H1 (cell line): ENCODE results near the gene KTN1. TPM values are rescaled to one million over a fixed set of nuclear protein-coding genes. Genes with fewer than 3 reads are reported as not detected.

Experiments
- CTCF ChIA-PET: fragments of 300-600 bp; sonication (Branson Sonifier 250); formaldehyde crosslinking; loops from one replicate; lab custom pipeline; 2021; ENCODE audit not compliant: partially characterized antibody; lab: Charles Lee
- POLR2A ChIA-PET: fragments of 300-600 bp; sonication (Branson Sonifier 250); formaldehyde crosslinking; loops from one replicate; lab custom pipeline; 2021; ENCODE audit warnings: inconsistent platforms; ENCODE audit not compliant: partially characterized antibody; lab: Charles Lee
- DNase-seq, 2 experiments: peaks; one replicate each; pipeline versions ENCODE4 v3.0.0 to v3.0.0-alpha.2; 2010 to 2022; ENCODE audit warnings: low spot score in 2 of 2, low read depth in 1 of 2, mixed read lengths in 1 of 2
- FAIRE-seq: peaks from 2 replicates; lab custom pipeline; 2011; peaks lifted over from hg19 to GRCh38; lab: Jason Lieb, UNC
- H2AFZ ChIP-seq: 2 replicates; pipeline ENCODE4 v1.8.1; 2012; ENCODE audit warnings: low read length, inconsistent platforms
- H2AK5ac ChIP-seq: 2 replicates; pipeline ENCODE4 v1.6.1; 2013; ENCODE audit warnings: low read depth, low read length
- H2BK120ac ChIP-seq: replicated peaks from 2 replicates; pipeline ENCODE3; 2013; ENCODE audit warnings: low read depth, low read length, inconsistent platforms
- H2BK12ac ChIP-seq: 2 replicates; pipeline ENCODE4 v1.6.1; 2013; ENCODE audit warnings: low read depth, low read length
- H2BK15ac ChIP-seq: 2 replicates; pipeline ENCODE4 v1.6.1; 2013; ENCODE audit warnings: low read length
- H2BK20ac ChIP-seq: 2 replicates; pipeline ENCODE4 v1.6.1; 2013; ENCODE audit warnings: low read length
- H2BK5ac ChIP-seq: 2 replicates; pipeline ENCODE4 v1.6.1; 2013; ENCODE audit warnings: low read depth, low read length
- H3K14ac ChIP-seq: 2 replicates; pipeline ENCODE4 v1.6.1; 2013; ENCODE audit warnings: inconsistent platforms; ENCODE audit not compliant: insufficient read length
- H3K18ac ChIP-seq: 2 replicates; pipeline ENCODE4 v1.6.1; 2013; ENCODE audit warnings: low read length; ENCODE audit errors: extremely low read depth
- H3K23ac ChIP-seq: 2 replicates; pipeline ENCODE4 v1.6.1; 2013; ENCODE audit warnings: inconsistent platforms; ENCODE audit not compliant: insufficient read length
- H3K23me2 ChIP-seq: 2 replicates; pipeline ENCODE4 v1.6.1; 2013; ENCODE audit warnings: low read depth, low read length
- H3K27ac ChIP-seq: 2 replicates; pipeline ENCODE4 v1.6.1; 2011; ENCODE audit warnings: low read depth, low read length, inconsistent platforms
- H3K27me3 ChIP-seq, 4 experiments: replicated peaks in 1 of 4; 1 replicate in 1 of 4; 2 replicates in 3 of 4; pipeline versions ENCODE4 v1.6.1 to v1.8.1; 2011 to 2013; ENCODE audit warnings: low read length in 3 of 4, mild to moderate bottlenecking in 3 of 4, inconsistent platforms in 2 of 4, mixed read lengths in 2 of 4, moderate library complexity in 1 of 4; ENCODE audit not compliant: control insufficient read depth in 3 of 4, insufficient read depth in 3 of 4; ENCODE audit errors: extremely low read depth in 1 of 4
- H3K36me3 ChIP-seq, 4 experiments: 2 replicates each; pipeline versions ENCODE4 v1.6.1 to v1.8.1; 2011 to 2013; ENCODE audit warnings: mild to moderate bottlenecking in 4 of 4, low read length in 3 of 4, moderate library complexity in 2 of 4, control low read depth in 1 of 4, inconsistent platforms in 1 of 4; ENCODE audit not compliant: insufficient read depth in 4 of 4, control insufficient read depth in 2 of 4
- H3K4ac ChIP-seq: replicated peaks from 2 replicates; pipeline ENCODE3; 2013; ENCODE audit warnings: low read length, low read depth, mixed read lengths, inconsistent platforms; ENCODE audit not compliant: insufficient read length
- H3K4me1 ChIP-seq, 4 experiments: replicated peaks in 1 of 4; 1 replicate in 1 of 4; 2 replicates in 3 of 4; pipeline versions ENCODE4 v1.6.1 to v1.8.1; 2011 to 2013; ENCODE audit warnings: low read length in 3 of 4, inconsistent platforms in 2 of 4, mixed read lengths in 1 of 4; ENCODE audit not compliant: insufficient read depth in 4 of 4, control insufficient read depth in 3 of 4
- H3K4me2 ChIP-seq, 2 experiments: 2 replicates each; pipeline versions ENCODE4 v1.6.1 to v1.8.1; 2011 to 2013; ENCODE audit warnings: low read depth in 2 of 2, low read length in 2 of 2, control low read depth in 1 of 2, inconsistent platforms in 1 of 2, mild to moderate bottlenecking in 1 of 2; ENCODE audit not compliant: insufficient read depth in 1 of 2
- H3K4me3 ChIP-seq, 4 experiments: fragments of 200-600, 300-600 bp in 1 of 4; sonication (generic), shearing (Covaris generic), sonication (Bioruptor Twin) in 1 of 4; 2 replicates each; pipeline versions ENCODE4 v1.5.1 to v1.8.1; 2011 to 2016; ENCODE audit warnings: low read length in 4 of 4, low read depth in 3 of 4, control low read depth in 2 of 4, inconsistent platforms in 2 of 4, mild to moderate bottlenecking in 2 of 4, mixed read lengths in 1 of 4, moderate library complexity in 1 of 4; ENCODE audit not compliant: insufficient read depth in 2 of 4; ENCODE audit errors: extremely low read depth in 1 of 4
- H3K56ac ChIP-seq: replicated peaks from 2 replicates; pipeline ENCODE3; 2013; ENCODE audit warnings: low read depth, mild to moderate bottlenecking, mixed read lengths, low read length, inconsistent platforms; ENCODE audit not compliant: insufficient read length
- H3K79me1 ChIP-seq: 2 replicates; pipeline ENCODE4 v1.6.1; 2013; ENCODE audit warnings: low read depth, low read length, control low read depth
- H3K79me2 ChIP-seq, 2 experiments: 2 replicates each; pipeline versions ENCODE4 v1.6.1 to v1.8.1; 2012 to 2013; ENCODE audit warnings: low read length in 2 of 2, mild to moderate bottlenecking in 2 of 2, inconsistent platforms in 1 of 2; ENCODE audit not compliant: insufficient read depth in 2 of 2, control insufficient read depth in 1 of 2
- H3K9ac ChIP-seq, 4 experiments: replicated peaks in 1 of 4; 1 replicate in 1 of 4; 2 replicates in 3 of 4; pipeline versions ENCODE4 v1.6.1 to v1.8.1; 2011 to 2013; ENCODE audit warnings: low read depth in 3 of 4, low read length in 3 of 4, control low read depth in 2 of 4, mild to moderate bottlenecking in 2 of 4, moderate library complexity in 2 of 4, inconsistent platforms in 1 of 4; ENCODE audit errors: extremely low read depth in 1 of 4
- H3K9me3 ChIP-seq, 2 experiments: 2 replicates each; pipeline versions ENCODE4 v1.6.1 to v1.8.1; 2012 to 2013; ENCODE audit warnings: mild to moderate bottlenecking in 2 of 2, moderate library complexity in 2 of 2, control low read depth in 1 of 2, inconsistent platforms in 1 of 2, low read depth in 1 of 2, low read length in 1 of 2, mixed read lengths in 1 of 2; ENCODE audit not compliant: insufficient read depth in 2 of 2
- H4K20me1 ChIP-seq, 2 experiments: replicated peaks in 1 of 2; 2 replicates each; pipeline versions ENCODE3 to v1.8.1; 2011 to 2013; ENCODE audit warnings: inconsistent platforms in 2 of 2, low read length in 2 of 2, mild to moderate bottlenecking in 1 of 2; ENCODE audit not compliant: insufficient read depth in 2 of 2, control insufficient read depth in 1 of 2
- H4K5ac ChIP-seq: 2 replicates; pipeline ENCODE4 v1.6.1; 2013; ENCODE audit warnings: low read length, low read depth, mixed read lengths, inconsistent platforms; ENCODE audit not compliant: insufficient read length
- H4K8ac ChIP-seq: 2 replicates; pipeline ENCODE4 v1.8.0; 2013; ENCODE audit warnings: mild to moderate bottlenecking, moderate library complexity, low read length, inconsistent platforms; ENCODE audit not compliant: insufficient read depth; ENCODE audit errors: extremely low read depth
- H4K91ac ChIP-seq: replicated peaks from 2 replicates; pipeline ENCODE3; 2013; ENCODE audit warnings: low read length, mixed read lengths, inconsistent platforms; ENCODE audit not compliant: insufficient read length
- CBX8 ChIP-seq: fragments of 300-800, 300-1000 bp; sonication (generic); IDR thresholded peaks from 2 replicates; pipeline ENCODE4 v1.7.1; 2016; ENCODE audit warnings: low read depth, low read length, borderline replicate concordance
- EP300 ChIP-seq, 2 experiments: IDR thresholded peaks; 1 replicate in 1 of 2; 2 replicates in 1 of 2; pipeline ENCODE4 v1.6.1; 2011 to 2012; ENCODE audit warnings: low read depth in 2 of 2, low read length in 2 of 2, mild to moderate bottlenecking in 2 of 2, borderline replicate concordance in 1 of 2, inconsistent platforms in 1 of 2, moderate library complexity in 1 of 2
- GABPA ChIP-seq: IDR thresholded peaks from 2 replicates; pipeline ENCODE4 v1.6.1; 2011; ENCODE audit warnings: mild to moderate bottlenecking, low read length, moderate library complexity, borderline replicate concordance; ENCODE audit not compliant: insufficient read depth
- JUND ChIP-seq: IDR thresholded peaks from 2 replicates; pipeline ENCODE4 v1.6.1; 2011; ENCODE audit warnings: mild to moderate bottlenecking, improper control_type of control experiment, low read length
- SP2 ChIP-seq: IDR thresholded peaks from 2 replicates; pipeline ENCODE4 v1.6.1; 2012; ENCODE audit warnings: mild to moderate bottlenecking, low read length, inconsistent platforms
- WGBS, 2 experiments: shearing (Covaris generic) in 1 of 2; methylation state at CpG; one replicate each; pipeline versions ENCODE4 v1.1.6 to v1.1.7; 2013 to 2015; ENCODE audit warnings: low lambda C conversion rate in 2 of 2, mixed read lengths in 2 of 2, inconsistent platforms in 1 of 2, low coverage in 1 of 2, missing lambda C conversion rate in 1 of 2; ENCODE audit not compliant: insufficient replicate concordance in 2 of 2, insufficient coverage in 1 of 2, insufficient read length in 1 of 2; ENCODE audit errors: extremely low coverage in 1 of 2, missing lambda C conversion rate in 1 of 2; 5-methylcytosine and 5-hydroxymethylcytosine counted together
- polyA plus RNA-seq, 7 experiments: library from polyadenylated mRNA; depleted of rRNA in 3 of 7; stranded (reverse) in 5 of 7; unstranded in 2 of 7; fragments of >200 nt in 5 of 7; fragments of 200-250 nt in 2 of 7; gene quantifications; 1 replicate in 5 of 7; 2 replicates in 1 of 7; 4 replicates in 1 of 7; pipeline versions ENCODE4 v1.2.1 to v1.2.3, GENCODE V29; 2011 to 2013; ENCODE audit warnings: missing spikeins in 2 of 7, mixed read lengths in 2 of 7
- total RNA-seq: library from RNA; stranded (reverse); fragmentation: NEBNext Ultra II Directional; extraction: Animal tissue kit (Norgen Biotek cat#: 25700); gene quantifications from 2 replicates; pipeline ENCODE4 v1.2.1, GENCODE V29; 2021

The KTN1 gene
- total and polyA plus RNA-seq, 2 of the 8 experiments (the other 6 are each of a cell fraction or from before 2014, with no cell fraction given), result 15.4 to 151 TPM

DNA sequence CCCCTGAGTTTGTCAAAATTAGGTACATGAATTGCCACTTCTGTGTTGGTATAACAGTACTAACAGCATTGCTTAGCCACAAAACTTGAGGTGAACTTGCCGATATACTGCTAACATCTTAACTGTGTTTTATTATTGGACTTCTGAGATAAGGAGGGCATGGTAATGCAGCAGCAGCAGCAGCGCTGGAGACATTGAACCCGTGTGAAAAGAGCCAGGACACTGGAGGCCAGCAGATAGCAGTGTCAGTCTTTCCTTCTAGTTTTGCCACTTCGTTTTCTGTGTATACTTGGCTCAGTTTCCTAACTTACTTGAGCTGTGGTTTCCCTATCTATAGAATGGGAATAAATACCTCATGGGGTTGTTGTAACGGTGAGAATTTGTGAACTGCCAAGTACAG lies 82.7 kb downstream of the KTN1 start:
- Histone ChIP-seq H3K4me1 (no peaks in the 10 kb centered on the region), H2BK12ac (no peak overlapping the region), H3K9me3 (no peaks in the 10 kb centered on the region), H2BK20ac (no peak overlapping the region), H3K4me2 (no peak overlapping the region), H3K18ac (no peak overlapping the region), H4K20me1 (no peaks in the 10 kb centered on the region), H4K5ac (no peak overlapping the region), H3K4ac (no peak overlapping the region), H3K23ac (no peak overlapping the region), H4K8ac (no peak overlapping the region), H3K56ac (no peak overlapping the region), H3K23me2 (no peaks in the 10 kb centered on the region), H2BK5ac (no peak overlapping the region), H3K79me1 (no peaks in the 10 kb centered on the region), H3K27me3 (no peaks in the 10 kb centered on the region), H2AK5ac (no peak overlapping the region), H2BK15ac (no peak overlapping the region), H3K79me2 (no peaks in the 10 kb centered on the region), H2BK120ac (no peak overlapping the region), H3K4me3 (no peak overlapping the region), H3K14ac (no peak overlapping the region), H3K27ac (no peak overlapping the region), H4K91ac (no peak overlapping the region), H2AFZ (no peak overlapping the region), H3K36me3 (peaks cover 0 to 31% (median 4%) of the 10 kb centered on the region in 4 experiments; a peak in 3 of 8 replicates), H3K9ac (no peak overlapping the region)
- TF ChIP-seq EP300 (IDR thresholded peaks at IDR 0.05; ENCODE audit: borderline replicate concordance in 1 of 2, low read depth in 2 of 2, low read length in 2 of 2) (no peak), GABPA (no peak), JUND (no peak), SP2 (no peak), CBX8 (no peak)
- no peak for DNase-seq
- ChIA-PET POLR2A (no interaction called here), CTCF (interaction anchor here (0.5 kb wide), 1 partner anchor 744 kb away, joined by 3 read pairs; no protein-coding TSS in a partner anchor)
- WGBS, 2 experiments, result 92% methylated on average over 5 of the region's 5 CpGs; no CpG with 5 or more reads in 1 of the 2 experiments
- FAIRE-seq, result no peak
